Measurements from ENCODE around the gene APOL1. TPM values are rescaled to one million over a fixed set of nuclear protein-coding genes. Genes with fewer than 3 reads are reported as not detected.

APOL1 gene
- total and polyA plus RNA-seq, 10 of the 15 experiments (the other 5 are each of a cell fraction or from before 2014, with no cell fraction given): 9.0 to 42.0 (median 17.6) TPM

DNA sequence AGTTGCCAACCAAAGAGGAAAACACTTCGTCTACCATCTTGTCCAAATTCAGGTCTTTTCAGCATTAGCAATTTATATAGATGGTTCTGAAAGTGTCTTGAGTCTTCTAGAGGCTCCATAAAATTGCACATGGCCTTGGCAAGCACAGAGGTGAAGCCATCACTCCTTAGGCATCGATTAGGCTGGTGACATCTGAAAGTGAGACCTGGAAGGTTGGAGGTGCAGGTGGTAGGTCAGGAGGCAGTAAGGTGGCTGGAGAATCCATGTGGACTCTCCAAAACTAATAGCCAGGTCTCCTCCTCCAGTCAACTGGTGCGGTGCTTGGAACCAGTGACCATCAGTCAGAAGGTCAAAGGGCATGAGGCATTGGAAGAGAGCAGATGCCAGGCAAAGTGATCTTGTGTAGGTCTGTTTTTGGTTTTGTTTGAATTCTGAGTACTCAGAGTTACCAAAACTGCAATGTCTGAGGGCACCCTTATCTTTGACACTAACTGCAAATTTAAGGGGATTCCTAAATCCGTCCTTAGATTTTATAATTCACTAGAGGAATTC is 7.1 kb upstream of the APOL1 start (continued):
- TF ChIP-seq ZBTB4 (CRISPR knock-in tag; IDR thresholded peaks at IDR 0.05) (no peak), ATF2 (IDR thresholded peaks at IDR 0.05; ENCODE audit: low read length) (no peak), SIN3A (IDR thresholded peaks at IDR 0.05; ENCODE audit: low read depth, low read length) (no peak)

- FAIRE-seq (no peak), DNase-seq (ENCODE audit: low read depth, low spot score) (no peak), ATAC-seq (peak; percentile 41)
- Histone ChIP-seq H3K4me1 (ENCODE audit: control insufficient read depth, insufficient read depth, low read length) (peaks cover 19% of the 10 kb centered on the region), H3K27me3 (replicated peaks in 1 of 2; ENCODE audit: control insufficient read depth in 2 of 2, insufficient read depth in 2 of 2, low read length in 1 of 2) (no peaks in the 10 kb centered on the region), H4K20me1 (ENCODE audit: control insufficient read depth, insufficient read depth) (no peaks in the 10 kb centered on the region), H3K9me3 (replicated peaks; ENCODE audit: control insufficient read depth, insufficient read depth, low read length) (no peaks in the 10 kb centered on the region), H3K27ac (ENCODE audit: control insufficient read depth, insufficient read depth) (no peak overlapping the region), H2AFZ (ENCODE audit: control insufficient read depth, low read depth, low read length) (no peak overlapping the region), H3K4me3 (no peak overlapping the region), H3K4me2 (ENCODE audit: control insufficient read depth, insufficient read depth) (no peak overlapping the region), H3K9ac (ENCODE audit: control insufficient read depth, insufficient read depth, low read length) (no peak overlapping the region), H3K79me2 (ENCODE audit: control insufficient read depth, insufficient read depth, low read length) (no peaks in the 10 kb centered on the region), H3K36me3 (ENCODE audit: control insufficient read depth in 2 of 2, insufficient read depth in 2 of 2, low read length in 1 of 2) (no peaks in the 10 kb centered on the region)
- in situ Hi-C loops (cut with MboI) (no loop called here), intact Hi-C loops (cut with micrococcal nuclease; ENCODE audit: unreplicated experiment) (no loop called here)
- 37% methylated on average over 3 of the region's 3 CpGs for WGBS (ENCODE audit: insufficient coverage, insufficient replicate concordance, low lambda C conversion rate, missing lambda C conversion rate)
- ChIA-PET RAD21 (ENCODE audit: unreplicated experiment) (no interaction called here), CTCF (no interaction called here), SMC1A (ENCODE audit: uncharacterized antibody, unreplicated experiment) (interaction anchor here (0.9 kb wide), 1 partner anchor 9 kb away, joined by 3 read pairs; no protein-coding TSS in a partner anchor), POLR2A (no interaction called here)
- TF ChIP-seq E2F4 (IDR thresholded peaks at IDR 0.05; ENCODE audit: low read depth, low read length) (no peak), MXI1 (IDR thresholded peaks at IDR 0.05; ENCODE audit: low read depth, low read length) (no peak), SMAD5 (IDR thresholded peaks at IDR 0.05; ENCODE audit: low read depth) (no peak), ASH2L (IDR thresholded peaks at IDR 0.05; ENCODE audit: borderline replicate concordance, low read depth) (no peak), ZNF217 (IDR thresholded peaks at IDR 0.05) (no peak)
- BruUV-seq (replicated peaks): no TSS peak
These were observed 6.2 kb upstream of the APOL1 start for GRCh38 chr22:36246718-36247117.
